Epithelial cell of proximal tubule (primary cell): ENCODE measurements around the gene FBXO48. TPM values are rescaled to one million over a fixed set of nuclear protein-coding genes. Genes with fewer than 3 reads are reported as not detected.

Experiments
- DNase-seq: peaks from one replicate; pipeline ENCODE4 v3.0.0-alpha.2; 2011; ENCODE audit warnings: low read depth
- H3K4me3 ChIP-seq: 2 replicates; pipeline ENCODE4 v1.5.1; 2011; ENCODE audit warnings: low read depth, mild to moderate bottlenecking, low read length
- total RNA-seq: library from RNA; depleted of rRNA; stranded (reverse); fragments of >200 nt; gene quantifications from 2 replicates; pipeline ENCODE4 v1.2.3, GENCODE V29; 2015
- TF ChIP-seq, protein P1 (sequence below): conservative IDR thresholded peaks from 2 replicates; pipeline ENCODE4 v1.5.1; 2012; ENCODE audit warnings: low read depth, mild to moderate bottlenecking, low read length

Gene FBXO48
- total RNA-seq, 1 donor from 2014 or later: 1.5 TPM

DNA sequence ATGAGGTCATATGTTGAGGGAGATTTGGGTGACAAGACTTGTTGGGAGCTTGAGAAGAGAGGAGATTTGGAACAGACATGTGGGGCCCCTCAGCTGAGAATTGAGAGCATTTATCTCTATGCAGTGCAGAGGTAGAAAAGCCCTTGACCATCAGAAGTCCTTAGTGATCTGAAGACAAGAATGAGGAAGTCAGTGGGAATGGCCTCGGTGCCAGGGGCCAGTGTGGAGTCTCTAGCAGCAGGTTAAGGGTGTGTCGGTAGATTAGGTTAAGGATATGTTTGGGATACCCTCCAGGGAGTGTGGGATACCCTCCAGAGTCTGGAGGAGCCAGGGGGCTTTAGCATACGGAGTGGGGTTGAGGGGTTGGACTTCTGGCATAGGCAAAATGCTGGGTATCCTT is 41.6 kb downstream of the FBXO48 start:
- TF ChIP-seq, protein P1, sequence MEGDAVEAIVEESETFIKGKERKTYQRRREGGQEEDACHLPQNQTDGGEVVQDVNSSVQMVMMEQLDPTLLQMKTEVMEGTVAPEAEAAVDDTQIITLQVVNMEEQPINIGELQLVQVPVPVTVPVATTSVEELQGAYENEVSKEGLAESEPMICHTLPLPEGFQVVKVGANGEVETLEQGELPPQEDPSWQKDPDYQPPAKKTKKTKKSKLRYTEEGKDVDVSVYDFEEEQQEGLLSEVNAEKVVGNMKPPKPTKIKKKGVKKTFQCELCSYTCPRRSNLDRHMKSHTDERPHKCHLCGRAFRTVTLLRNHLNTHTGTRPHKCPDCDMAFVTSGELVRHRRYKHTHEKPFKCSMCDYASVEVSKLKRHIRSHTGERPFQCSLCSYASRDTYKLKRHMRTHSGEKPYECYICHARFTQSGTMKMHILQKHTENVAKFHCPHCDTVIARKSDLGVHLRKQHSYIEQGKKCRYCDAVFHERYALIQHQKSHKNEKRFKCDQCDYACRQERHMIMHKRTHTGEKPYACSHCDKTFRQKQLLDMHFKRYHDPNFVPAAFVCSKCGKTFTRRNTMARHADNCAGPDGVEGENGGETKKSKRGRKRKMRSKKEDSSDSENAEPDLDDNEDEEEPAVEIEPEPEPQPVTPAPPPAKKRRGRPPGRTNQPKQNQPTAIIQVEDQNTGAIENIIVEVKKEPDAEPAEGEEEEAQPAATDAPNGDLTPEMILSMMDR: no peak
- no peak overlapping the region for H3K4me3 ChIP-seq
- DNase-seq: no peak

DNA sequence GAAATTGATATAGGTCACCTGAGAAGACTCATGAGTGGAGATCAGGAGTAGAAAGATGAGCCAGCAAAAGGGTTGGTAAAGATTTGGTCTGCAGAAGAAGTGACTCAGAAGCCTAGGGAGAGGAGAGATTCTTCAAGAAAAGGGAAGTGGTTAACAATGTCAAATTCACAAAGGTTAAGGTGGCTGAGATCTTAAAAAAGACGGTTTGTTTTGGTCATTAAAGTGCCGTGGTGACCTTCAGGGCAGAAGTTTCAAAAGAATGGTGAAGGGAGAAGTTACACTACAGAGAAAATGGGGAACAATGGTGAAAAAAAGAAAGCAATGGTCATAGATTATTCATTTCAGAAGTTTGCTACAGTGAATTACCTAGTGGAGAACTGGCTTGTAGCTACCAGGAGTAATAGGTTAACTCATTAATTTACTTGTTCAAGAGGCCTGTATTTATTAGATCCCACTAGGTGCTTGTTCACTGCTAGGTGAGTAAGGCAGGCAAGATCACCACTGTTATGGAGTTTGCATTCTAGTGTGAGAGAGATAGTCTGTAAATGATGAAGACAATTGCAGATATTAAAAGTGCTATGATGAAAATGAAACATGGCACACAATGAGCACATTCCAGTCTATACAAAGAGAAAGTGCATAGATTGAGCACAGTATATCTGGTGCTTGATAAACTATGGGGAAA is 43.0 kb downstream of the FBXO48 start:
- no peak overlapping the region for H3K4me3 ChIP-seq
- TF ChIP-seq, protein P1: no peak

DNA sequence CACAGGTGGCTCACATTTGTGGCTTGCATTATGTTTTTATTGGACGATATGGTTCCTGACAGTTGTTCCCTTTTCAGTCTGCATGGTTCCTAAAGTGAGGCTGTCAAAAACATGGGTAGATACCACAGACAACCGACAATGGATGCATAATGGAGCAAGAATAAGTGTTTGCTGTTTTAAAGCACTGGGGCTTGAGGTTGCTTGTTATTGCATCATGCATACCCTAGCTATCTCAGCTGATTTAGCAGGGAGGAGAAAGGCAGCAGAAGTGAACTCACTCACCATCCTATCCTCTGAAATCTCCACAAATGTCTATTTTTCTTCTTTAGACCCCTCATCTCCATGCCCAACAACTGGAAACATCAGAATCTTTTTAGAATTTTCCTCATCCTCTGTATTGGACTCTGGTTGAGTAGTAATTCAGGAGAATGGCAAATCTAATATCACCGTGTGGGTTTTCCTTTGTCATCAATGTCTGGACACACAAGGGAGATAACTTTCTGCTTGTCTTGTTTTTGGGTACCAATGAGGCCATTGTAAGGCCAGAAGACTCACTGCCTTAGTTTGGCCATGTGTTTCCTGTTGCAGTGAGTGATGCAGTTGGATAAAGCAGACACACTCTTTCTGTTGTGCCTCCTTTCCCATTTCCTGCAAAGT is 46.7 kb downstream of the FBXO48 start:
- TF ChIP-seq, protein P1: no peak
- no peak for DNase-seq
- H3K4me3 ChIP-seq: no peak overlapping the region

More for the DNA sequence above, 43.0 kb downstream of the FBXO48 start:
- no peak for DNase-seq

DNA sequence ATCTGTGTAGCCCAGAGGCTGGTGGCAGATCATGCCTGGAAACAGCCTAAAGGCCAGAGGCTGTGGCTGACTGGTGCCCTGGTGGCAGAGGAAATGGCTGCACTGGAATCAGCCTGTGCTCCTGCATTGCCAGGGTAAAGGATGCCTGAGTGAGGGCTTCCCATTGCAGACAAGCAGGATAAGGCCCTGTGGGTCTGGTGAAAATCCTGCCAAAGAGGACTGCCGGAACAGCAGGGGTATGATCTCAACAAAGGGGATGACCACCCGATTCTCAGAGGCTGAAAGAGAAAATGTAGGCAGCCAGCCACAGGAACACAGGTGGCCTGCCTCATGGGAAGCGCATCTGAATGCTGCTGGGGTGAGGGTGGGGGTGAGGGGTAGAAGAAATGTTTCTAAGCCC is 48.2 kb downstream of the FBXO48 start:
- TF ChIP-seq, protein P1: no peak
- DNase-seq: no peak
- H3K4me3 ChIP-seq: no peak overlapping the region

DNA sequence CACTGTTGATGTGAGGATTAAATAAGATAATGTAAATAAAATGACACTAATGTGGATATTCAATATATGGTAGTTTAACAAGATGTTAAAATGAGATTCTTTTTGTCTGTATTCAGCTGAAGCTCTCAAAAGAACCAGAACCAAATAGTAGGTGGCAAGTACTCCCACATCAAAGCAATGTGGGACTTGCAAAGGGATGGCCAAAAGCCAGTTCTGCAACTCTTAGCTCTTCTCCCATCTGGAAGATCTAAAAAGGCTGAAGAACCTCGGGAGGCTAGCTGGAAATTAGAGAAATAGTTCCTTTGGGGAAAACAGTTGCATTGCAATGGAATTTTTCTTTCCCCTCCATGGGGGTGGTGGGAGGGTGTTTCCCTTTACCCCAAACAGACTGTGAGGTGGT is 48.7 kb downstream of the FBXO48 start:
- H3K4me3 ChIP-seq: no peak overlapping the region
- DNase-seq: no peak
- TF ChIP-seq, protein P1: no peak

DNA sequence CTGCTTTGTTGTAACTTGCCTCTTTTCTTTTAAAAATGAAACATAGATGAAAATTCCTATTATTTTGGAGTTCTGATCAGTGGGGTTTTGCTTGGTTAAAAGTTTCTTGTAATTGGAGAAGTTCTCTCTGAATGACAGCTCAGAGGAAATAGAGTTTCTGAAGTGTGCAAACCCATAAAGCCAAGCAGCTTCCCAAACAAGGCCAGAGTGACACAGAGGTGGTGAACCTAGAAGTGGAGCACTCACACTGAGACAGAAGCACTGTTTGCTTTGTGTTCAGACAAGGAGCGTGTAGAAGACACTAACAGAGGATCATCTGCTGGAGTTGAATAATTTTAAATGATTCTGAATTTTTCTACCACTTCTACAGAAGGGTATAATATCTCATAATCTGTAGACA is 49.2 kb downstream of the FBXO48 start:
- H3K4me3 ChIP-seq: no peak overlapping the region
- no peak for DNase-seq
- TF ChIP-seq, protein P1: no peak
